ENCODE results near the gene ADAM10. TPM values are rescaled to one million over a fixed set of nuclear protein-coding genes. Genes with fewer than 3 reads are reported as not detected.

ADAM10 gene
- total RNA-seq, 4 donors from 2014 or later = 45.1 to 57.0 (median 52.5) TPM

DNA sequence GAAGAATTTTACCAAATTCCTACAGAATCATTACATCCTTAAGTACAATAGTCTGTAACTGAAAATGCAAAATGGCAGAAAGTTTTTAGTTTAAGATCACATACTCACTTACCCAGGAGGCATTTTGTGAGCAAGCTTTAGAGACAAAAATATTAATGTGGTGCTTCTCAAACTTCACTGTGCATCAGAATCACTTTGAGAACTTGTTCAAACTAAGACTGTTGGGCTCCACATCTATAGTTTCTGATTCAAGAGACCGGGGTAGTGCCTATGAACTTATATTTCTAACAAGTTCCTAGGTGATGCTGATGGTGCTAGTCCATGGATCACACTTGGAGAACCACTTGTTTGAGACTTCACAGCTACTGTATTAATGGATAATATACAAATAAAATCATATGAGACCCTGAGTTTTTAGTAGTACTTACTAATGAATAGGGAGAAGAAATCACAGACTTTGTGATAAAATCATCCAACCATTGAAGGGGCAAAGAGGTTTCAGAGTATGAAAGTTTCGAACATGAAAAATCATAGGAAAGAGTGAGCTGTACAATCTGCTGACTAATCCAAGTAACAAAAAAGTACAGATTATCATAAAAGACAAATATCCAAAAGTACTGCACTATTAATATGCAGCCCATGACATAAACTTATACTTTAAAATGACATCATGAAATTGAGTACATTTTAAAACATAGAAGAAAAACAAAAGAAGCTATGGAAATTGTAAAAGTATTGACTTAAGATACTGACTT lies 110.3 kb downstream of the ADAM10 start:
- no peaks in the 10 kb centered on the region for H3K4me1 ChIP-seq
- no peak overlapping the region for H3K27ac ChIP-seq
- no peak overlapping the region for H3K4me3 ChIP-seq
- no peak for DNase-seq (ENCODE audit: low spot score in 2 of 2)
- no peak for TF ChIP-seq EP300 (IDR thresholded peaks at IDR 0.05)
- TF ChIP-seq, protein P1, sequence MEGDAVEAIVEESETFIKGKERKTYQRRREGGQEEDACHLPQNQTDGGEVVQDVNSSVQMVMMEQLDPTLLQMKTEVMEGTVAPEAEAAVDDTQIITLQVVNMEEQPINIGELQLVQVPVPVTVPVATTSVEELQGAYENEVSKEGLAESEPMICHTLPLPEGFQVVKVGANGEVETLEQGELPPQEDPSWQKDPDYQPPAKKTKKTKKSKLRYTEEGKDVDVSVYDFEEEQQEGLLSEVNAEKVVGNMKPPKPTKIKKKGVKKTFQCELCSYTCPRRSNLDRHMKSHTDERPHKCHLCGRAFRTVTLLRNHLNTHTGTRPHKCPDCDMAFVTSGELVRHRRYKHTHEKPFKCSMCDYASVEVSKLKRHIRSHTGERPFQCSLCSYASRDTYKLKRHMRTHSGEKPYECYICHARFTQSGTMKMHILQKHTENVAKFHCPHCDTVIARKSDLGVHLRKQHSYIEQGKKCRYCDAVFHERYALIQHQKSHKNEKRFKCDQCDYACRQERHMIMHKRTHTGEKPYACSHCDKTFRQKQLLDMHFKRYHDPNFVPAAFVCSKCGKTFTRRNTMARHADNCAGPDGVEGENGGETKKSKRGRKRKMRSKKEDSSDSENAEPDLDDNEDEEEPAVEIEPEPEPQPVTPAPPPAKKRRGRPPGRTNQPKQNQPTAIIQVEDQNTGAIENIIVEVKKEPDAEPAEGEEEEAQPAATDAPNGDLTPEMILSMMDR (IDR thresholded peaks at IDR 0.05) = no peak
- TF ChIP-seq POLR2A (IDR thresholded peaks at IDR 0.05) = no peak
- TF ChIP-seq POLR2AphosphoS5 (IDR thresholded peaks at IDR 0.05) = no peak
- no peaks in the 10 kb centered on the region for H3K9me3 ChIP-seq
- 94% methylated on average over 2 of the region's 2 CpGs for WGBS
- H3K27me3 ChIP-seq = no peaks in the 10 kb centered on the region
- H3K36me3 ChIP-seq = peaks cover 39% of the 10 kb centered on the region

DNA sequence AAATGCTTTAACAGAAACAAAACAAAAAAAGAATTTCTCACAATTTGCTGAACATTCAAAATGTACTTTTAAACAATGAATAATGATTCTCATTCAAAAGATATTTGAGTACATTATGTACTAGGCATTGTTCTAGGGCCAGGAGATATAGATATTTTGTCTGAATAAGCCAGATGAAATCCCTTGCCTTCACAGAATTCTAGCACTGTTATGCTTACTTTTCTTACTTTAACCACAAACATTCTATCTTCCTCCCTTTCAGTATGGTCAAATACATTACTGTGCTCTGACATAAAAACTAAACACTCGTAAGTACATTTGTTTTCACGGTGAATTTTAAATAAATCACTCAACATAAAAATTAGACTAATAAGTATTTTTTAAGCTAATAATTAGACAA lies 116.7 kb downstream of the ADAM10 start:
- TF ChIP-seq POLR2A (IDR thresholded peaks at IDR 0.05) (no peak), POLR2AphosphoS5 (IDR thresholded peaks at IDR 0.05) (no peak), EP300 (IDR thresholded peaks at IDR 0.05) (no peak)
- TF ChIP-seq, protein P1 (IDR thresholded peaks at IDR 0.05) = no peak
- Histone ChIP-seq H3K9me3 (no peaks in the 10 kb centered on the region), H3K36me3 (peaks cover 16% of the 10 kb centered on the region), H3K4me3 (no peak overlapping the region), H3K27me3 (no peaks in the 10 kb centered on the region), H3K27ac (no peak overlapping the region), H3K4me1 (peaks cover 13% of the 10 kb centered on the region)
- no peak for DNase-seq (ENCODE audit: low spot score in 2 of 2)
- WGBS = 95% methylated on average over 2 of the region's 2 CpGs

DNA sequence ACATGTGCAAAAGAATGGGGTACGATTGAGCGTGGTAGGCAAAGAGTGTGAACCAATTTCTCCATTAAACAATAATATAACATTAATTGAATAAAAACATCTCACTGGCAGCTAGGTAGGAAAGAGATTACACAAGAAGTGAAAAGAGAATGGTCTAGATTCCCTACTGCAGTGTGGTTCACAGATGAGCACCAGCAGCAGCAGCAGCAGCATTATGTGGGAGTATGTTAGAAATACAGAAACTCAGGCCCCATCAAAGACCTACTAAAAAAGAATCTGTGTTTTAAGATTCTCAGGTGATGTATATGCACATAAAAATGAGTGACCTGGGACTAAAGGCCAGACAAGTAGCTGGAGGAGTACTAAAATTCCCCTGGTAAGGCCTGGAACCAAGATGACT lies 118.2 kb downstream of the ADAM10 start:
- no peaks in the 10 kb centered on the region for H3K9me3 ChIP-seq
- no peaks in the 10 kb centered on the region for H3K27me3 ChIP-seq
- peaks cover 18% of the 10 kb centered on the region for H3K4me1 ChIP-seq

DNA sequence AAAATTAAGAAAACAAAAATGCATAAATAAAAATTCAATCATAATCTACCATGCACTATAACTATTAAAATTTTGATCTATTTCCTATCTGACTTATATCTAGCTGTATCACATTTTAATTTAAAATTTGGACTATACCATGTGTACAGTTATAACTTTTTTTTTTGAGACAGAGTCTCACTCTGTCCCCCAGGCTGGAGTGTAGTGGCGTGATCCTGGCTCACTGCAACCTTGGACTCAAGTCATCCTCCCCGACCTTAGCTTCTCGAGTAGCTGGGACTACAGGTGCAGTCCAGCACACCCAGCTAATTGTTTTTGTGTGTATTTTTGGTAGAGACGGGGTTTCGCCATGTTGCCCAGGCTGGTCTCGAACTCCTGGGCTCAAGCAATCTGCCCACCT lies 119.9 kb downstream of the ADAM10 start:
- peaks cover 15% of the 10 kb centered on the region for H3K36me3 ChIP-seq
- no peaks in the 10 kb centered on the region for H3K9me3 ChIP-seq
- H3K27me3 ChIP-seq = no peaks in the 10 kb centered on the region
- H3K4me3 ChIP-seq = no peak overlapping the region
- H3K27ac ChIP-seq = no peak overlapping the region
- WGBS = 93% methylated on average over 6 of the region's 6 CpGs
- H3K4me1 ChIP-seq = peaks cover 18% of the 10 kb centered on the region
- TF ChIP-seq POLR2AphosphoS5 (IDR thresholded peaks at IDR 0.05) (no peak), POLR2A (IDR thresholded peaks at IDR 0.05) (no peak), EP300 (IDR thresholded peaks at IDR 0.05) (no peak)
- TF ChIP-seq, protein P1 (IDR thresholded peaks at IDR 0.05) = no peak
- DNase-seq (ENCODE audit: low spot score in 2 of 2) = no peak

More for the DNA sequence above, 118.2 kb downstream of the ADAM10 start:
- H3K27ac ChIP-seq = no peak overlapping the region
- peaks cover 8% of the 10 kb centered on the region for H3K36me3 ChIP-seq
- H3K4me3 ChIP-seq = no peak overlapping the region
- TF ChIP-seq POLR2A (IDR thresholded peaks at IDR 0.05) = no peak
- TF ChIP-seq POLR2AphosphoS5 (IDR thresholded peaks at IDR 0.05) = no peak
- no peak for TF ChIP-seq EP300 (IDR thresholded peaks at IDR 0.05)
- TF ChIP-seq, protein P1 (IDR thresholded peaks at IDR 0.05) = no peak
- 96% methylated on average over 2 of the region's 2 CpGs for WGBS
- DNase-seq (ENCODE audit: low spot score in 2 of 2) = no peak

DNA sequence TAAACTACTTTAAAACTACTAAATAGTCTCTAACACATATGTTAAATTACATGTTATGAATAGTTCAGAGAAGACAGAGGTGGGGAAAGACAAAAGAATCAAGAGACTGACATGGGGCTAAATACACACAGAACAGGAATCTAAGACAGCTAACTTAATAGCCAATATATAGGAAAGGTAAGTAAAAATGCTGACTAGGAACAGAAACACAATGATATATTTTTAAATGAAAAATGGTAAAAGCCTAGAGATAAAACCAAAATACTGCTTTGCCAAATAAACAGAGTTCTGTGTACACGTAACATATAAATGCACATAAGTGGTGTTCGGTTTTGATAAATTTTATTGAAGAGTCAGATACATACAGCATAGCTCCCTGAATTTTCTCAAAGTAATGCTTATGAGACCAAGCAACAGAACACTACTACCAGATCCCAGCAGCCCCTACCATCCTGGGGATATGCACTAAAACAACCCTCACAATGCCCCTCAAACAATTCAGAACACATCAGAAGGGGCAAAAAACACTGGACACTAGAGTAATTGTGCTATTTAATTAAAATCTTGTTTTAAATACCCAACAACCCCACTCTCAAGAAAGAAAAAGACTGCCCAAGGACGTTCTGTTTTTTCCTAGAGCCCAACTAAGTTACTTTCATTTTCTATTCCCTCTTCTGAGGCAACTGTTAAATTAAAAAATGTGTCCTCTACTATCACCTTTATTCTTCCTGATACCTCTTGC lies 121.1 kb downstream of the ADAM10 start:
- Histone ChIP-seq H3K4me3 (peak overlapping the region; percentile 42), H3K27ac (peak overlapping the region; percentile 73), H3K9me3 (no peaks in the 10 kb centered on the region), H3K36me3 (peaks cover 15% of the 10 kb centered on the region), H3K27me3 (no peaks in the 10 kb centered on the region), H3K4me1 (peaks cover 18% of the 10 kb centered on the region)
- DNase-seq (ENCODE audit: low spot score in 2 of 2) = no peak
- TF ChIP-seq EP300 (IDR thresholded peaks at IDR 0.05) (no peak), POLR2AphosphoS5 (IDR thresholded peaks at IDR 0.05) (no peak), POLR2A (IDR thresholded peaks at IDR 0.05) (no peak)
- TF ChIP-seq, protein P1 (IDR thresholded peaks at IDR 0.05) = no peak
- 36% methylated on average over 3 of the region's 3 CpGs for WGBS
